Caco-2 (cell line): Measurements from ENCODE around the gene VIPR2. TPM values are rescaled to one million over a fixed set of nuclear protein-coding genes. Genes with fewer than 3 reads are reported as not detected.

Source experiments
- BruUV-seq: library from RNA; stranded (reverse); fragments of 400-500 nt; replicated peaks from 2 replicates; lab custom pipeline; 2021; lab: Mats Ljungman, UMichigan
- CTCF ChIA-PET: fragments of 300-600 bp; sonication (Branson Sonifier 250); formaldehyde crosslinking; loops from one replicate; lab custom pipeline; 2022; ENCODE audit warnings: antibody characterized with exemption; lab: Charles Lee
- POLR2A ChIA-PET: fragments of 300-600 bp; sonication (Branson Sonifier 250); formaldehyde crosslinking; loops from one replicate; lab custom pipeline; 2022; ENCODE audit warnings: antibody characterized with exemption; lab: Charles Lee
- DNase-seq, 2 experiments: peaks; one replicate each; pipeline versions ENCODE4 v3.0.0 to v3.0.0-alpha.2; 2020 to 2022
- H3K27me3 ChIP-seq: replicated peaks from 2 replicates; pipeline ENCODE4 v1.6.0; 2011; ENCODE audit warnings: low read length; ENCODE audit not compliant: control insufficient read depth, insufficient read depth
- H3K36me3 ChIP-seq: 2 replicates; pipeline ENCODE4 v1.5.1; 2011; ENCODE audit warnings: low read length; ENCODE audit not compliant: control insufficient read depth, insufficient read depth
- H3K4me1 ChIP-seq: fragments of 250-450 bp; sonication (Bioruptor Pico); 2 replicates; pipeline ENCODE4 v1.5.1; 2020; ENCODE audit warnings: mild to moderate bottlenecking
- H3K4me3 ChIP-seq: 2 replicates; pipeline ENCODE4 v1.5.1; 2011; ENCODE audit warnings: low read depth, mild to moderate bottlenecking, control low read depth, low read length
- H3K9me3 ChIP-seq: fragments of 250-450 bp; sonication (Bioruptor Pico); 2 replicates; pipeline ENCODE4 v1.5.1; 2020; ENCODE audit warnings: mild to moderate bottlenecking, moderate library complexity
- H3K27ac Mint-ChIP-seq: one replicate; pipeline ENCODE4 v1.8.0; 2022; ENCODE audit warnings: mixed read lengths; ENCODE audit not compliant: unreplicated experiment
- H3K27me3 Mint-ChIP-seq: one replicate; pipeline ENCODE4 v1.8.0; 2022; ENCODE audit warnings: mixed read lengths; ENCODE audit not compliant: insufficient read depth, unreplicated experiment
- H3K36me3 Mint-ChIP-seq: one replicate; pipeline ENCODE4 v1.8.0; 2022; ENCODE audit warnings: mild to moderate bottlenecking, mixed read lengths; ENCODE audit not compliant: insufficient read depth, unreplicated experiment
- H3K4me1 Mint-ChIP-seq: one replicate; pipeline ENCODE4 v1.8.0; 2022; ENCODE audit warnings: low read depth, mixed read lengths; ENCODE audit not compliant: unreplicated experiment
- H3K4me3 Mint-ChIP-seq: one replicate; pipeline ENCODE4 v1.8.0; 2022; ENCODE audit warnings: mild to moderate bottlenecking, moderate library complexity, mixed read lengths; ENCODE audit not compliant: unreplicated experiment
- H3K9me3 Mint-ChIP-seq: one replicate; pipeline ENCODE4 v1.8.0; 2022; ENCODE audit warnings: mixed read lengths; ENCODE audit not compliant: unreplicated experiment
- CTCF ChIP-seq, 2 experiments: fragments of 200-600 bp in 1 of 2; IDR thresholded peaks; 1 replicate in 1 of 2; 2 replicates in 1 of 2; pipeline versions ENCODE4 v1.5.1 to v1.8.0; 2011 to 2022; ENCODE audit warnings: antibody characterized with exemption in 1 of 2, control low read depth in 1 of 2, inconsistent platforms in 1 of 2, low read depth in 1 of 2, low read length in 1 of 2, mild to moderate bottlenecking in 1 of 2, moderate library complexity in 1 of 2; ENCODE audit not compliant: insufficient read depth in 1 of 2, severe bottlenecking in 1 of 2, unreplicated experiment in 1 of 2
- intact Hi-C: fragments of 100-400 bp; cut with micrococcal nuclease; formaldehyde crosslinking; loops from one replicate; pipeline ENCODE4 v1.10.0; 2022; ENCODE audit not compliant: unreplicated experiment
- total RNA-seq: library from RNA; stranded (reverse); gene quantifications from 2 replicates; pipeline ENCODE4 v1.2.3, GENCODE V29; 2022

VIPR2 gene
- total RNA-seq, 1 experiment from 2014 or later: not detected

- DNase-seq: no peak
- Histone ChIP-seq H3K4me3 (no peak overlapping the region), H3K36me3 (no peaks in the 10 kb centered on the region), H3K27me3 (no peaks in the 10 kb centered on the region), H3K4me1 (no peaks in the 10 kb centered on the region), H3K9me3 (no peaks in the 10 kb centered on the region; the same call in 1 of the 2 replicates)
- BruUV-seq: no TSS peak
- ChIA-PET CTCF (no interaction called here), POLR2A (no interaction called here)
- no peaks in the 10 kb centered on the region for H3K36me3 Mint-ChIP-seq
- no peaks in the 10 kb centered on the region for H3K4me1 Mint-ChIP-seq
- TF ChIP-seq CTCF (IDR thresholded peaks at IDR 0.05; ENCODE audit: insufficient read depth in 1 of 2, low read depth in 1 of 2, low read length in 1 of 2, severe bottlenecking in 1 of 2, unreplicated experiment in 1 of 2): no peak
- H3K27ac Mint-ChIP-seq: no peak overlapping the region
- intact Hi-C loops: no loop called here
- H3K27me3 Mint-ChIP-seq: peaks cover 11% of the 10 kb centered on the region
- H3K9me3 Mint-ChIP-seq: no peaks in the 10 kb centered on the region
- H3K4me3 Mint-ChIP-seq: no peak overlapping the region
Observed at GRCh38 chr7:159045839-159046238, 98.8 kb downstream of the VIPR2 start.

DNA sequence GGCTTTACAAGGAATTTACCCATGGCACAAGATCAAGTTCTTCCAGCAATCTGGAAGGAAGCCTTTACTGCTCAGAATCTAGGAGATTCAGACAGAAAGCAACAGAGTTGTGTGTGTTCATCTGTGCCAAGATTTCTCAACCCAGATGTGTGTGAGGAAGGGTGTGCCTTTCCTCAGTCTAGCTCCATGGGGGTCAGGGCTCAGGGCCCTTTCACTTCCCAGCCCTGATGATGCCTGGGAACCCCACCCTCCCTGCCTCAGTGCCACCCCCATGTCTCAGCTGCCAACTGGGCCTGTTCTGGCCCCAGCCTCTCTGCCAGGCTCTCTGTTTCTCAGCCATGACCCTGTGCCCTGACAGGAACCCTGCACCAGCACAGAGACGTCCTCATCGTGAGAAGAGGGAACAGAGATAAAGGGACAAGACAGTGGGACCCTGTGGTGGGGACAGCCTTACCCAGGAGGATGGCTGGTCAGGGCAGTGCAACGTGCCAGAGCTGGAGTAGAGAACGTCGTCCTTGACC lies 102.0 kb downstream of the VIPR2 start:
- Mint-ChIP-seq H3K4me3 (no peak overlapping the region), H3K36me3 (no peaks in the 10 kb centered on the region), H3K9me3 (no peaks in the 10 kb centered on the region), H3K4me1 (no peaks in the 10 kb centered on the region), H3K27ac (no peak overlapping the region), H3K27me3 (peaks cover 8% of the 10 kb centered on the region)
- no peaks in the 10 kb centered on the region for H3K4me1 ChIP-seq
- BruUV-seq: no TSS peak
- POLR2A ChIA-PET: no interaction called here
- H3K9me3 ChIP-seq: no peaks in the 10 kb centered on the region; the same call in 1 of the 2 replicates
- no peak for TF ChIP-seq CTCF (IDR thresholded peaks at IDR 0.05; ENCODE audit: insufficient read depth in 1 of 2, low read depth in 1 of 2, low read length in 1 of 2, severe bottlenecking in 1 of 2, unreplicated experiment in 1 of 2)
- intact Hi-C loops: no loop called here
- H3K36me3 ChIP-seq: no peaks in the 10 kb centered on the region
- no peak for DNase-seq
- CTCF ChIA-PET: no interaction called here
- no peaks in the 10 kb centered on the region for H3K27me3 ChIP-seq
- H3K4me3 ChIP-seq: no peak overlapping the region

DNA sequence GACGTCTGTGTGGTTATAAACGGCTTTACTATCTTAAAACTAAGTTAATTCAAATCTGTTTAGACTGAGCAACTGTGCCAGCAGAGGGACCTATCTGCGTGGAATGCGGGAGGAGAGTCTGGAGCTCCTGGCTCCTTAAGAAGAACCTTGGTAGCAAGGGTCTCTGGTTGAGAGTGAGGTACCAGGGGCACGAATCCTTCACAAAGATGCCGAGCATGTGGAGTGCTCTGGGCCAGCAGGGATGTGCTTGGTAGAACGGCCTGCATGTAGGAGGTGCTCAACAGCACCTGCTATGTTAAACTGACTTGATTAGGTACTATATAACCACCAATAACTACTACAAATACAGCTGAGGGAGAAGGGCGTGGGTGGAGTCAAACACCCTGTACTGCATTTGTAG lies 102.6 kb downstream of the VIPR2 start:
- Mint-ChIP-seq H3K36me3 (no peaks in the 10 kb centered on the region), H3K4me3 (no peak overlapping the region), H3K27me3 (peaks cover 5% of the 10 kb centered on the region), H3K27ac (no peak overlapping the region), H3K9me3 (no peaks in the 10 kb centered on the region), H3K4me1 (no peaks in the 10 kb centered on the region)
- CTCF ChIA-PET: no interaction called here
- BruUV-seq: no TSS peak
- no peak for DNase-seq
- intact Hi-C loops: no loop called here
- Histone ChIP-seq H3K4me1 (no peaks in the 10 kb centered on the region), H3K4me3 (no peak overlapping the region), H3K36me3 (no peaks in the 10 kb centered on the region), H3K27me3 (no peaks in the 10 kb centered on the region), H3K9me3 (no peaks in the 10 kb centered on the region; the same call in 1 of the 2 replicates)
- POLR2A ChIA-PET: no interaction called here
- no peak for TF ChIP-seq CTCF (IDR thresholded peaks at IDR 0.05; ENCODE audit: insufficient read depth in 1 of 2, low read depth in 1 of 2, low read length in 1 of 2, severe bottlenecking in 1 of 2, unreplicated experiment in 1 of 2)
